DMS 273 (cell line): Measurements from ENCODE around the gene PTCD1.

Experiments used
- DNase-seq: peaks from one replicate; lab custom pipeline; 2025; ENCODE audit not compliant: unreplicated experiment; lab: John Stamatoyannopoulos, UW

Gene PTCD1

GRCh38 chr7:99373091-99374066 lies 65.2 kb downstream of the PTCD1 start:
- no peak for DNase-seq

GRCh38 chr7:99372275-99373090 lies 66.1 kb downstream of the PTCD1 start:
- peak; percentile 22 for DNase-seq

DNA sequence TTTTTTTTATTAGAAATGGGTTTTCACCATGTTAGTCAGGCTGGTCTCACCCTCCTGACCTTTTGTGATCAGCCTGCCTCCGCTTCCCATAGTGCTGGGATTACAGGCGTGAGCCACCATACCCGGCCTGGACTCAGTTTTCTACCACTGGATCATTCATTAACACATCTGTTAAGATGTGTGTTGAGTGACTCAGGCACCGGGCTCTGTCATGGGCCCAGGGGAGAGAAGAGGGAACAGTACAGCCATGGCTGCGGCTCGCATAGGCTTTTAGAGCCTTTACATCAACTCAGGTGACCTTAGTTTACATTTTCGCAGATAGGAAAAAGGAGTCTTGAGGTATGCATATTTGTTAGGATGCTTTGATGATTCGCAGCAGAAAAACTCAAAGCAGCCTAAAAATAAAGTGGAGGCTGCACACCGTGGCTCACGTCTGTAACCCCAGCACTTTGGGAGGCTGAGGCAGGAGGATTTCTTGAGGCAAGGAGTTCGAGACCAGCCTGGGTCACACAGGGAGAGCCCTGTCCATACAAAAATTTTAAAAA lies 67.2 kb downstream of the PTCD1 start:
- no peak for DNase-seq

DNA sequence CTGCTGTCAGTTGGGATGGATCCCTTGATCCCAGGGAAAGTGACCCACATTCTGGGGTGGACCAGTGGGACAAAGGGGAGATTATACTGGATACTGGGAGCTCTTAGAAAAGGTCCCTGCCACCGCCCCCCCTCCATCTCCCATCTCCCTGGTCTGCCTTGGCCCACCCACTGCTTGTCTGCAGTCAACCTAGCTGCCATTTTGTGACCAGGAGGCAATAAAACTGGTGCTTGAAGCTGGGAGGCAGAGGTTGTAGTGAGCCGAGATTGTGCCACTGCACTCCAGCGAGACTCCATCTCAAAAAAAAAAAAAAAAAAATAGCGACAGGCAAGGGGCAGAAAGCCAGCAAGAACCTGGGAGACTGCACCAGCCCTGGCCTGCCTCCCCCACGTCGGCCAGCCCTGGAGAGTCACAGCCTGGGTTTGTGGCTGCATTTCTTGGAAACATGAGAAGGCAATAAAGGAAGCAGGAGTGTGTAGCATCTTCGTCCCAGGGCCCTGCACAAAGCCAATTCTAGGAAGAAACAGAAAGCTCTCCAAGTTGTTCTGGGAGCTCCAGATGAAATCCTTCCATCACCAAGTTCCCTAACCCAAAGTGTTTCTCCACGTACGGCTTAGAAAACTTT lies 68.7 kb downstream of the PTCD1 start:
- DNase-seq: peak; percentile 34

GRCh38 chr7:99368750-99369389 lies 69.7 kb downstream of the PTCD1 start:
- no peak for DNase-seq
